Glomerular visceral epithelial cell (primary cell): ENCODE measurements around the gene CDK5RAP3.
"Not testable (repeated sequence)": the region's sequence is repeated elsewhere in the genome, so short reads cannot be mapped to it uniquely, and the experiment has no call there.

Experiments
- DNase-seq: peaks from one replicate; pipeline ENCODE4 v3.0.0-alpha.2; 2016; ENCODE audit errors: extremely low spot score

The CDK5RAP3 gene

DNA sequence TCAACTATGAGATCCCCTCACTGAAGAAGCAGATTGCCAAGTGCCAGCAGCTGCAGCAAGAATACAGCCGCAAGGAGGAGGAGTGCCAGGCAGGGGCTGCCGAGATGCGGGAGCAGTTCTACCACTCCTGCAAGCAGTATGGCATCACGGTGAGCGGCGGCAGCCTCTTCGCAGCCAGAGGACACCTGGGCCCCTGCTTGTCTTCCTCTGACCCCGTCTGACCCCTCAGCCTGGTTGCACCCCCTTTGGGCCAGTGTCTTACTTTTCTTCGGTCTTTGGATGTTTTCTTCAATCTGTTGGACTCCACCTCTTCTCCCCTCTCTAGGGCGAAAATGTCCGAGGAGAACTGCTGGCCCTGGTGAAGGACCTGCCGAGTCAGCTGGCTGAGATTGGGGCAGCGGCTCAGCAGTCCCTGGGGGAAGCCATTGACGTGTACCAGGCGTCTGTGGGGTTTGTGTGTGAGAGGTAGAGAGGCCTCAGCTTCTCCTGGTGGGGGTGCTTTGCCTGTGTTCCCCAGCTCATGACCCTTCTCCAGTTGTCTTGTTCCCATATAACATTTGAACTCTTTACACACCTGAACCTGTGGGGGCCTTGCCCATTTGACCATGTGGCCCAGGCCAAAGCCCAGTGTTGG lies 4.4 kb downstream of the CDK5RAP3 start:
- DNase-seq = no peak

GRCh38 chr17:47975823-47976205 lies 4.9 kb downstream of the CDK5RAP3 start:
- no peak for DNase-seq

DNA sequence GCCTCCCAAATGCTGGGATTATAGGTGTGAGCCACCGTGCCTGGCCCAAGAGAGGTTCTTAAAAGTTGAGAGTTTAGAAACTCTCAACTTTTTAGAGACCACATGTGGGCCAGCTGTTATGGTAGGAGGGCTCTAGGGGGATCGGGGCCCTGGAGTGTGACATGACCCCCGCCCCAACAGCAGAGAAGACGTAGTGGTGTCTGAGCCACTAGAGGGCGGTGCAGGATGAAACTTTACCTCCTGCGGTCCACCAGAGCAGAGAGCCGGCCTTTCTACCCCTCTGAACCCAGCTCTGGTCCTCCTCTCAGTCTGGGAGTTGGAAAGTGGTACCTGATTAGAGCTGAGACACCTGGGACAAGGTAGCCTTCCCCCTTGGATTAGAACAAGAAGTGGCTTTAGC lies 7.4 kb downstream of the CDK5RAP3 start:
- peak; percentile 65 for DNase-seq

DNA sequence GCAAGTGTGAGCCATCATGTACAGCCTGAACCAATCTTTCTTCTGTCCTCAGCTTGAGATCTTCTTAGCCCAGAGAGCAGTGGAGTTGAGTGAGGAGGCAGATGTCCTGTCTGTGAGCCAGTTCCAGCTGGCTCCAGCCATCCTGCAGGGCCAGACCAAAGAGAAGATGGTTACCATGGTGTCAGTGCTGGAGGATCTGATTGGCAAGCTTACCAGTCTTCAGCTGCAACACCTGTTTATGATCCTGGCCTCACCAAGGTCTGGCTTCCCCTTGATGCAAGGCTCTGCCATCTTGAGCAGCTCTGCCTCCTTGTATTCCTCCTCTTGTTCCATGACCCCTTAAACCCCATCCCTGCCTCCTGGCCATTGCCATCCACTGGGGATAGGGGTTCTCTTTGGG lies 9.6 kb downstream of the CDK5RAP3 start:
- no peak for DNase-seq

GRCh38 chr17:47981462-47981861 lies 10.5 kb downstream of the CDK5RAP3 start:
- no peak for DNase-seq

GRCh38 chr17:47982091-47982617 lies 11.2 kb downstream of the CDK5RAP3 start:
- no peak for DNase-seq

- no peak for DNase-seq
Measured at GRCh38 chr17:47982645-47983390, 11.9 kb downstream of the CDK5RAP3 start.

- no peak for DNase-seq
Measured at GRCh38 chr17:47983492-47984223, 12.7 kb downstream of the CDK5RAP3 start.

DNA sequence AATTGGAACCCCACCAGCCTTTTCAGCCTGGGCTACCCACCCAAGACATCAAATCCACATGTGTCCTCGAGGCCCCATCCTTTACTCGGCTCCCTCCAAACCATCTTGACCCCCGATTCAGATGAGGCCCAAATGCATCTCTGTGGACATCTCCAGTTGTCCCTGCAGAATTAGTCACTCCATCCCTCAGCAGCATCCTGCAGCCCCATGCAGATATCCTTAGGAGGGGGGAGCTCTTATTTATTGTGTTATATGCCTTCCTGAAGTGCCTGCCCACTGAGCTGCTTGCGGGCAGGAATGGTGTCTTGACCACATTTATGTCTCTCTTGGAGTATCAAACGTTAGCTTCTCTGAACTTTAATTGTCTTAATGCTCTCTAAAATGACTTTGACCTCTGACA lies 15.6 kb downstream of the CDK5RAP3 start:
- no peak for DNase-seq

DNA sequence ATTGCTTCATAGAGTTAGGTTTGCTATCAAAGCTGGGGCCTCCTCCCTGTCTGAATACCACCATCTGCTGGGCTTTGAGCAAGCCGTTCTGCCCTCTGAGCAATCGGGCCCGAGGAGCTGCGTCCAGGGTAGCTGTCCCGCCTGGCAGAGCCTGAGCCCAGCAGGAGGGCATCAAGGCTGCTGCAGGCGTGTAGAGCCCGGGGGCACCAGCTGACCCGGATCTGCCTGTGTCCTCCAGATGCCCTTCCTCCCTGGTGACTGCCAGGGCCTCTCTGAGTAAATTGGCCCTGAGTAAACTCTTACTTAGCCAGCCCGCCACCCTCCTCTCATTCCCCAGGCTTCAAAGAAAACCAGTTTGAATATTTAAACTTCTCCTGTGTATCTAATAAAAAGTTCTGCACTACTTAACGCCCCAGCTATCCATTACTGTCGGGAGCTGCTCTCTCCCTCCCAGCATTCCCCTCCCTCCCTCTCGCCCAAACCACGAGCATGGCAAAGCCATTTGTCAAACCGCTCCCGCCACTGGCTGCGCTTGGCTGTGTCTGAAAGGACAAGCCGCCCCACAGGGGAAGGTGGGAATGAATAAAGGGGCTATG lies 16.4 kb downstream of the CDK5RAP3 start:
- no peak for DNase-seq

- DNase-seq = not testable (repeated sequence)
Measured at GRCh38 chr17:47988445-47988844, 17.5 kb downstream of the CDK5RAP3 start.

- DNase-seq = no peak
Measured at GRCh38 chr17:47989159-47989558, 18.2 kb downstream of the CDK5RAP3 start.

GRCh38 chr17:47989700-47990099 lies 18.8 kb downstream of the CDK5RAP3 start:
- DNase-seq = no peak

GRCh38 chr17:47990962-47991731 lies 20.2 kb downstream of the CDK5RAP3 start:
- DNase-seq = no peak

GRCh38 chr17:47992216-47992615 lies 21.3 kb downstream of the CDK5RAP3 start:
- DNase-seq = no peak

GRCh38 chr17:47993031-47993564 lies 22.2 kb downstream of the CDK5RAP3 start:
- no peak for DNase-seq

GRCh38 chr17:47993964-47994363 lies 23.1 kb downstream of the CDK5RAP3 start:
- DNase-seq = no peak

DNA sequence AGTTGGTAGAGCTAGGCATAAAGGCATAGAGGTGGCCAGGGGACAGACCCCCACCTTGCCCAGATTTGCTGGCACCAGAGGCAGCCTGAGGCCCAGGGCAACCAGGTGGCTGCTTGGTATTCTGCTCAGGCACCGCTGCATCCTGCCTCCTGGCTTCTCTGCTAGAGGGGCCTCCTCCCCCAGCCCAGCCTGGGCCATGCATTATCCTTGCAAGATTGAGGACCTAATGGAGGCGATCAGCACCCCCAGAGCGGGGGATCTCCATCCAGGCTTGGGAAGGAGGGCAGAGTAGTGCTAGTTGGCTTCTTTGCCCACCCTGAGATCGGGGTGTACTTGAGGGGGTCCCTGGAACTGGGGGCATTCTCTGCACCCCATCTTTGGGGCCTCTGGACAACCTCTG lies 23.8 kb downstream of the CDK5RAP3 start:
- no peak for DNase-seq

DNA sequence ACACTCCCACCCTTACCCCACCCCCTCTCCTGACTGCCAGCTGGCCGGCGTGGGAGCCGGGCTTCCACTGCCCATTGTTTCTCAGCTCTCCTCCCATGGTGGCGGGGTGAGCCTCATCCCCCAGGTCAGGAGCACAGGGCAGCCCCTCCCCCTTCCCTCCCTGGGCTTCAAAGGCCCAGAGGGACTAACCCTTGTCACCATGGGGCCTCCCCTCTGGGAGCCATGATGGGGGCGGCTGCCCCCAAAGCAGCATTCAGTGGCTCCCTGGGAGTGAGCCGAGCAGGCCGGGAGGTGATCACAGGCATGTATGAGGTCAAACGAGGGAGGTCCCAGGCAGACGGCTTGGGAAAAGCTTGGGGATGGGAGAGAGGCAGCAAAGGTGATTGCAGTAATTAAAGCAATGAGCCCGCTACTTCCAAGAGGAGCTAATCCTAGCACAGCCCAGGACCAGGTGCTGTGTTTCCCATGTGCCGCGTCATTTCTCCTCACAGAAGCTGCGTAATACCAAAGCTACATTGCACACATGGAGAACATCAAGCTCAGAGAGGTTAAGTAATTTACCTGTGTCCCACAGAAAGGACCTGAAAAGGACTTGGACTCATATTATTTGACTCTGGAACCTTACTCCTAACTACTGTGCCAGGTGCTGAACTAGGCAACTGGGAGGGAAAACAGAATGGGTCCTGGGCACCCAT lies 24.5 kb downstream of the CDK5RAP3 start:
- DNase-seq = no peak

GRCh38 chr17:47996201-47996600 lies 25.3 kb downstream of the CDK5RAP3 start:
- DNase-seq = no peak

DNA sequence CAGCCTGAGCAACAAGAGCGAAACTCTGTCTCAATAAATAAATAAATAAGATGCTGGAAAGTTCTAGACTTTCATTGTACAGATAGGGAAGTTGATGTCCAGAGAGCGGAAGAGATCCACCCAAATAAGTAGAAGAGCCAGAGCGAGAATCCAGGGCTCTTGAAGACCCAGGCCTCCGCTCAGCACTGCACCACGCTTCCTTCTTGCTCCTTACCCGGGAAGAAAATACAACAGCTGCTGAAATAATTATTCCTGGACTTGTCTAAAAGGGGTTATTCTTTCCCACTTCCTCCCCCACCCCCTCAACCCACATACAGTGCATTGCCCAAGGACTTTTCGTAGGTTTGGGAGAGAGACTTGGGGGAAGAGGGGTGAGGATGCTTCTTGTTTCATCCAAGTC lies 26.7 kb downstream of the CDK5RAP3 start:
- no peak for DNase-seq
